Choroid plexus epithelial cell (primary cell): ENCODE measurements around the gene HMG20B.

Experiments used
- DNase-seq: peaks from one replicate; pipeline ENCODE4 v3.0.0-alpha.2; 2010; ENCODE audit warnings: low read depth
- H3K4me3 ChIP-seq: 2 replicates; pipeline ENCODE4 v1.5.1; 2011; ENCODE audit warnings: low read depth, mild to moderate bottlenecking, control low read depth, low read length, moderate library complexity
- CTCF ChIP-seq: conservative IDR thresholded peaks from 2 replicates; pipeline ENCODE4 v1.5.1; 2011; ENCODE audit warnings: low read depth, mild to moderate bottlenecking, control low read depth, inconsistent platforms, low read length, moderate library complexity

The HMG20B gene

GRCh38 chr19:3604987-3605343 lies 32.2 kb downstream of the HMG20B start:
- TF ChIP-seq CTCF, result no peak
- H3K4me3 ChIP-seq, result peak overlapping the region; percentile 20
- DNase-seq, result no peak

DNA sequence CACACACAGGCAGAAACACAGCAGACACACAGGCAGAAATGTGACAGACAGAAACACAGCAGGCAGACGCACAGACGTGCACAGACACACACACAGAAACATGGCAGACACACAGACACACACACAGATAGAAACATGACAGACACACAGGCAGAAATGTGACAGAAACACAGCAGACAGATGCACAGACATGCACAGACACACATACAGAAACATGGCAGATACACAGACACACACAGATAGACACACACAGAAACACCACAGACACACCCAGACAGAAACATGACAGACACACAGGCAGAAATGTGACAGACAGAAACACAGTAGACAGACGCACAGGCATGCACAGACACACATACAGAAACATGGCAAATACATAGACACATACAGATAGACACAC lies 32.6 kb downstream of the HMG20B start:
- no peak for TF ChIP-seq CTCF
- no peak for DNase-seq
- peak overlapping the region; percentile 68 for H3K4me3 ChIP-seq

- H3K4me3 ChIP-seq, result peak overlapping the region; percentile 68
- TF ChIP-seq CTCF, result no peak
- DNase-seq, result no peak
These were observed 33.0 kb downstream of the HMG20B start for GRCh38 chr19:3605770-3606169.

GRCh38 chr19:3606174-3606689 lies 33.5 kb downstream of the HMG20B start:
- DNase-seq, result no peak
- H3K4me3 ChIP-seq, result peak overlapping the region; percentile 68
- no peak for TF ChIP-seq CTCF

DNA sequence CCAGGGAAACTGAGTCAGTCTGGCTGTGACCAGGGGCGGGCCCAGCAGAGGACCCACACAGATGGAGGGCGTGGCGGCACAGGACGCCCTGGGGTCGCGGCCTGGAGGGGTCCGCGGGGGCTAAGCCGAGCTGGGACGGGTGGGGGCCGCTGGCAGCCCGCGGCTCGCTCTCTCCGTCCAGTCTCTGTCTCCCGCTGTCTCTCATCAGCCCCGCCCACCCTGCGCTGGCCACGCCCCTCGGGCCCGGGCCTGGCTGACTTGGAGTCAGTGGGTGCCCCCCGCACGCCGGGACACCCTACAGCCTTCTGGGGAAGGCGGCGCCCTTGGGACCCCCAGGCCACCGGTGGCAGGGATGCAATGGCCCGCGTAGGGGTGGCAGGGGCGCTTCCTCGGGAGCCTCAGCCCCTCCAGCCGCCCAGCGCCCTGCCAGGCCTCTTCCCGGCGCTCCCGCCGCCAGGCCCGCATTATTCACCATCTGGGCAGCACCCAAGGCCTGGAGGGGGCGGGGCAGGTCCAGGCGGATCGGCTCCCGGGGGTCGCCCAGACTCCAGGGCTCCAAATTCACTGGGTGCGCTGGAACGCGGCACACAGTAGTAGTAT lies 34.0 kb downstream of the HMG20B start, which contains the start of gene TBXA2R:
Gene TBXA2R, minus strand, starts transcription at position 186 of the 600 bp plus-strand sequence. CDS start 6,241 bp downstream, outside the sequence.
- peak; percentile 58 for DNase-seq
- peak within 1 kb of the TSS; percentile 68 for H3K4me3 ChIP-seq
- TF ChIP-seq CTCF, result no peak

- no peak for DNase-seq
- no peak for TF ChIP-seq CTCF
- peak overlapping the region; percentile 68 for H3K4me3 ChIP-seq
These were observed 34.7 kb downstream of the HMG20B start for GRCh38 chr19:3607303-3608078.

DNA sequence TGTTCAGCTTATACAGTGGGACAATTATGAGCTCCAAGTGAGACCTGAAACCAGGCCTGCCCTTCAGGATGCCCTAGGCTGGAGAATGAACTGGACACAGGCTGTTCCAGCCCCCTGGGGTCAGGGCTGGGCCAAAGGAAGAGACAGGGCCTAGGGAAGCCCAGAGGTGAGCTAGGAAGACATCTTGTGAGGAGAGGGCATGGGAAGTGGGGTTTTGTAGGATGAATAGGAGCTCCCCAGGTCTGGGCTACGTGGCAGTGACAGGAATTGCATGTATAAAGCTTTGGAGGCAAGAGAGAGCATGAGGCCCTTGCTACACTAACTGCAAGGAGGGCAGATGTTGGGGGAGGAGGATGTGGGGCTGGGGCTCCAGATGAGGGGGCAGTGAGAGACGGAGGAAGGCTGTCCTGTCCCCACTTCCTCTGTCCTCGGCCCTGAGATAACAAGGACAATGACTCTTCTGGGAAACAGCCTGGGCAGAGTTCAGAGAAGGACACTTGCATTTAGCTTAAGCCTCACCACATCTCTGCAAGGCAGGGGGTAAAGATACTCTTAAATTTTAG lies 35.4 kb downstream of the HMG20B start:
- no peak for DNase-seq
- TF ChIP-seq CTCF, result no peak
- peak overlapping the region; percentile 11 for H3K4me3 ChIP-seq
